Upper lobe of left lung (tissue), 4 donors: ENCODE data around the gene ZIC3.

Experiments
- EP300 ChIP-seq, 4 donors: sonication (generic); formaldehyde crosslinking; IDR thresholded peaks; one replicate each; pipeline ENCODE4 v1.5.1; 2017; ENCODE audit warnings: antibody characterized with exemption in 4 of 4, control low read depth in 2 of 4
- POLR2A ChIP-seq, 4 donors: fragments of 450-650 bp; IDR thresholded peaks; one replicate each; pipeline ENCODE4 v1.5.1; 2016 to 2017; ENCODE audit warnings: antibody characterized with exemption in 4 of 4, mild to moderate bottlenecking in 2 of 4
- POLR2AphosphoS5 ChIP-seq, 2 donors: sonication (generic); formaldehyde crosslinking; IDR thresholded peaks; one replicate each; pipeline ENCODE4 v1.5.1; 2017; ENCODE audit warnings: antibody characterized with exemption in 2 of 2
- TF ChIP-seq, protein P1 (sequence below), 6 experiments: fragments of 450-650 bp in 4 of 6; fragments of 200-600 bp in 2 of 6; sonication (generic) in 2 of 6; IDR thresholded peaks; one replicate each; pipeline ENCODE4 v1.5.1; 2016 to 2019; ENCODE audit warnings: antibody characterized with exemption in 6 of 6

DNA sequence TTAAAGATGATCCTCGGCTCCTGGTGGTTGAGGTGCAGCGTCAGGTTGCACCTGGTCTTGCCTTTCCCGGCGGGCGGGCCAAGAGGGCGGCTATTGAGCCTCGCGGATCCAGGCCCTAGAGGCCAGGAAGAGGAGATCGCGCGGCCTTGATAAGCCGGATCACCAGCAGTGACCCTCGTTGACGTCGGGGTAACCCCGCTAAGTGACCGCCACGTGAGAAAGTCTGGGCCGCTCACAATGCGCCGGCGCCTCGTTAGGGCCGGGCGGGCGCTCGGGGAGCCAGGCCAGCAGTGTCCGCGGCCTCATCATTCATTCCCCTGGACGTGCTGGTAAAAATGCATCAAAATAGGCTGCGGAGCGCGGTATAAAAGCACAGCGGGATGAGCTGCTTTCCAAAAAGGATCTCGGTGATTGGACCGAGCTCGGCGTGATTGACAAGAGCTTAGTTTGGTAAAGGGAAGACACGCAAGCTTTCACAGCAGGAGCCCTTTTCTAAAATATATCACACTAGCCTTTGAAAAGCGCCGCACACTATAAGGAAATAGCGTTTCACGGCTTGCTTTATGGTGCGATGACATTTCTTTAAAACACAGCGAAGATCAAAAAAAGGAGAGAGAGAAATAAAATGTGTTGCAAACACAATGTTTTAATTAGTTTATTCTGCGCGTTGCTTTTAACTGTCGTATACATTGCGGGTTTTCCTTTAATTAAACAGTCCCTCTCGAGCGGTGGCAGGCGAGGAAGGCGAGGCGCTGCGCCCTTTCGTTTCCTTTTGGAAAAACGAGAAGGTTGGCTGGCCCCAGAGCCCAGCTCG lies 15.9 kb upstream of the ZIC3 start:
- TF ChIP-seq POLR2AphosphoS5 (IDR thresholded peaks at IDR 0.05) = no peak
- TF ChIP-seq EP300 (IDR thresholded peaks at IDR 0.05) = no peak
- no peak for TF ChIP-seq POLR2A (IDR thresholded peaks at IDR 0.05)
- TF ChIP-seq, protein P1, sequence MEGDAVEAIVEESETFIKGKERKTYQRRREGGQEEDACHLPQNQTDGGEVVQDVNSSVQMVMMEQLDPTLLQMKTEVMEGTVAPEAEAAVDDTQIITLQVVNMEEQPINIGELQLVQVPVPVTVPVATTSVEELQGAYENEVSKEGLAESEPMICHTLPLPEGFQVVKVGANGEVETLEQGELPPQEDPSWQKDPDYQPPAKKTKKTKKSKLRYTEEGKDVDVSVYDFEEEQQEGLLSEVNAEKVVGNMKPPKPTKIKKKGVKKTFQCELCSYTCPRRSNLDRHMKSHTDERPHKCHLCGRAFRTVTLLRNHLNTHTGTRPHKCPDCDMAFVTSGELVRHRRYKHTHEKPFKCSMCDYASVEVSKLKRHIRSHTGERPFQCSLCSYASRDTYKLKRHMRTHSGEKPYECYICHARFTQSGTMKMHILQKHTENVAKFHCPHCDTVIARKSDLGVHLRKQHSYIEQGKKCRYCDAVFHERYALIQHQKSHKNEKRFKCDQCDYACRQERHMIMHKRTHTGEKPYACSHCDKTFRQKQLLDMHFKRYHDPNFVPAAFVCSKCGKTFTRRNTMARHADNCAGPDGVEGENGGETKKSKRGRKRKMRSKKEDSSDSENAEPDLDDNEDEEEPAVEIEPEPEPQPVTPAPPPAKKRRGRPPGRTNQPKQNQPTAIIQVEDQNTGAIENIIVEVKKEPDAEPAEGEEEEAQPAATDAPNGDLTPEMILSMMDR (IDR thresholded peaks at IDR 0.05) = no peak
